ENCODE results near the gene SLC34A1.
"Not testable (repeated sequence)": the region's sequence is repeated elsewhere in the genome, so short reads cannot be mapped to it uniquely, and the experiment has no call there.

Gene SLC34A1

GRCh38 chr5:177355162-177355867 is 28.9 kb upstream of the SLC34A1 start:
- DNase-seq = no peak

GRCh38 chr5:177355868-177356168 is 28.4 kb upstream of the SLC34A1 start:
- DNase-seq = no peak

- no peak for DNase-seq
Observed at GRCh38 chr5:177356746-177357145, 27.5 kb upstream of the SLC34A1 start.

- no peak for DNase-seq
Observed at GRCh38 chr5:177357146-177357458, 27.1 kb upstream of the SLC34A1 start.

GRCh38 chr5:177357459-177358351 is 26.5 kb upstream of the SLC34A1 start, which contains the start of gene RGS14:
RGS14 (plus strand) TSS chr5:177357924; CDS start chr5:177358025, 101 bp downstream.
- DNase-seq = peak; percentile 50

GRCh38 chr5:177358370-177358819 is 25.8 kb upstream of the SLC34A1 start:
- DNase-seq = no peak

GRCh38 chr5:177359451-177359851 is 24.8 kb upstream of the SLC34A1 start:
- no peak for DNase-seq

GRCh38 chr5:177359860-177360259 is 24.4 kb upstream of the SLC34A1 start:
- no peak for DNase-seq

- DNase-seq = not testable (repeated sequence)
Observed at GRCh38 chr5:177360740-177361139, 23.5 kb upstream of the SLC34A1 start.

- DNase-seq = no peak
Observed at GRCh38 chr5:177361418-177362291, 22.6 kb upstream of the SLC34A1 start.

GRCh38 chr5:177362292-177362609 is 22.0 kb upstream of the SLC34A1 start:
- DNase-seq = no peak

- DNase-seq = peak; percentile 79
Observed at GRCh38 chr5:177362610-177363507, 21.4 kb upstream of the SLC34A1 start.

GRCh38 chr5:177363565-177363964 is 20.7 kb upstream of the SLC34A1 start:
- no peak for DNase-seq

- DNase-seq = no peak
Observed at GRCh38 chr5:177364159-177364962, 19.9 kb upstream of the SLC34A1 start.

- DNase-seq = no peak
Observed at GRCh38 chr5:177365845-177366527, 18.2 kb upstream of the SLC34A1 start.

- DNase-seq = peak; percentile 42
Observed at GRCh38 chr5:177366528-177367322, 17.5 kb upstream of the SLC34A1 start.

- DNase-seq = no peak
Observed at GRCh38 chr5:177367323-177367848, 16.8 kb upstream of the SLC34A1 start.

- no peak for DNase-seq
Observed at GRCh38 chr5:177367981-177368868, 16.0 kb upstream of the SLC34A1 start.
